HG02588 (cell line): ENCODE measurements around the gene MT1B.
A peak's percentile ranks its signal among the peaks of the same experiment; 100 is the strongest.
"Not testable (repeated sequence)": the region's sequence is repeated elsewhere in the genome, so short reads cannot be mapped to it uniquely, and the experiment has no call there.

Experiments used
- ATAC-seq: cut with Tn5 transposase; IDR thresholded peaks from one replicate; pipeline ENCODE4 v1.9.1; 2021; ENCODE audit warnings: mild to moderate bottlenecking, moderate library complexity; ENCODE audit not compliant: unreplicated experiment

MT1B gene

DNA sequence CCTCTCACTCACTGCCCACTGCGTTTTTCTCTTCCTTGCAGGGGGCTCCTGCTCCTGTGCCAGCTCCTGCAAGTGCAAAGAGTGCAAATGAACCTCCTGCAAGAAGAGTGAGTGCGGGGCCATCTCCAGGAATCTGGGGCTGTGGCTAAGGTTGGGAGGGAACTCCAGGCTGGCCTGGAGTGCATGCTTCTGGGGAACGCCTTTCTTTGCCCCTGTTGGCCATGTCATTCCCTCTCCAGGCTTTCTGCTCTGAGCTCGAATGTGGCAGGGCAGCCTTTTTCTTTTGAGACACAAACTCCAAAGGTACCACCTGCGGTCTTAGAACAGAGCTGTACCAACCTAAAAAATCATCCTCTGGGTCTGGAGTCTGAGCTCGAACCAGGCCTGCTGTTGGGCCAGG, 33.5 kb upstream of the MT1B start:
- ATAC-seq = no peak

DNA sequence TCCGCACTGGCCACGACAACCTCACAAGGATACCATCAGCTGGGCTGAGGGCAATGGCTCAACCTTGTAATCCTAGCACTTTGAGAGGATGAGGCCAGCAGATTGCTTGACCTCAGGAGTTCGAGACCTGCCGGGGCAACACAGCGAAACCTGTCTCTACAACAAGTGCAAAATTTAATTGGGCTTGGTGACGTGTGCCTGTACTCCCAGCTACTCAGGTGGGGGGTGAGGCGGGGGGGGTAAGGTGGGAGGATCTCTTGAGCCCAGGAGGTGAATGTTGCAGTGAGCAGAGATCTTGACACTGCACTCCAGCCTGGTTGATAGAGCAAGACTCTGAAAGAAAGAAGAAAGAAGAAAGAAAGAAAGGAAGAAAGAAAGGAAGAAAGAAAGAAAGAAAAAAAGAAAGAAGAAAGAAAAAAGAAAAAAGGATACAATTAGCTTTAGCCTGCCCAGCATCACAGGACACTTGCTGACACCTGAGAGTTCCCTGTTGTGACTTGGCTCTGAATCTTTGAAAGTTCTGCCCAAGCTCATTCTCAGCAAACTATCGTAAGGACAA, 31.3 kb upstream of the MT1B start:
- ATAC-seq = no peak

DNA sequence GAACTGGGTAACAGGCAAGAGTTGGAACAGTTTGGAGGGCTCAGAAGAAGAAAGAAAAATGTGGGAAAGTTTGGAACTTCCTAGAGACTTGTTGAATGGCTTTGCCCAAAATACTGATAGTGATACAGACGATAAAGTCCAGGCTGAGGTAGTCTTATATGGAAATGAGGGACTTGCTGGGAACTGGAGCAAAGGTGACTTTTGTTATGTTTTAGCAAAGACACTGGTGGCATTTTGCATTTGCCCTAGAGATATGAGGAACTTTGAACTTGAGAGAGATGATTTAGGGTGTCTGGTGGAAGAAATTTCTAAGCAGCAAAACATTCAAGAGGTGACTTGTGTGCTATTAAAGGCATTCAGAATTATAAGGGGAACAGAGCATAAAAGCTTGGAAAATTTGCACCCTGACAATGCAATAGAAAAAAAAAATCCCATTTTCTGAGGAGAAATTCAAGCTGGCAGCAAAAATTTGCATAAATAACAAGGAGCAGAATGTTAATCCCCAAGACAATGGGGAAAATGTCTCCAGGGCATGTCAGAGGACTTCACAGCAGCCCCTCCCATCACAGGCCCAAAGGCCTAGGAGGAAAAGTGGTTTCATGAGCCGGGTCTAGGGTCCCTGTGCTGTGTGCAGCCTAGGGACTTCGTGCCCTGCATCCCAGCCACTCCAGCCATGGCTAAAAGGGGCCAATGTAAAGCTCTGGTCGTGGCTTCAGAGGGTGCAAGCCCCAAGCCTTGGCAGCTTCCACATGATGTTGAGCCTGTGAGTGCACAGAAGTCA, 29.8 kb upstream of the MT1B start:
- not testable (repeated sequence) for ATAC-seq

DNA sequence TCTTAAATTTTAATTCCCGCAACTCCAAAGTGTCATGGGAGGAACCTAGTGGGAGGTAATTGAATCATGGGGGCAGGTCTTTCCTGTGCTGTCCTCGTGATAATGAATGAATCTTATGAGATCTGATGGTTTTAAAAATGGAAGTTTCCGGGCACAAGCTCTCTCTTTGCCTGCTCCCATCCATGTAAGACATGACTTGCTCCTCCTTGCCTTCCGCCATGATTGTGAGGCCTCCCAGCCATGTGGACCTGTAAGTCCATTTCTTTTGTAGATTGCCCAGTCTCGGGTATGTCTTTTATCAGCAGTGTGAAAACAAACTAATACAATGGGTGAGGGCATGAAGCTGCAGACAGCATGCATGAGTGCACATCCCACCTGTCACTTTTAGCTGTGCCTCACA, 28.5 kb upstream of the MT1B start:
- ATAC-seq = not testable (repeated sequence)

DNA sequence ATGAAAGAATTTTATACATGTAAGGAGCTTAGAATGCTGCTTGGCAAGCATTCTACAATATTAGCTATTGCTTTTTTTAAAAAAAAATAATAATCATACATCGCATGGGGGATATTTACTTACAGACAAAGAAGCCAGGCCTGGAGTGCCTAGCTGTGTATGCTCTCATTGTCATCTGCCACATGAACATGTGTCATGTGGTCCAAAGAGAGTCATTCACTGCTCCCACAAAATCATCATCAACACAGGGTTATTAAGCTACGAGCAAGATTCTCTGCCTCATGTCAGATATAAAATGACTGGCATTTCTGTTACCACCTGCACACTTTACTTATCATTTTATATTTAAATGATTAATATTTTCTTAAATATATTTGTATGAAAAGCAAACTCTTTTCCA, 28.0 kb upstream of the MT1B start:
- ATAC-seq = no peak

DNA sequence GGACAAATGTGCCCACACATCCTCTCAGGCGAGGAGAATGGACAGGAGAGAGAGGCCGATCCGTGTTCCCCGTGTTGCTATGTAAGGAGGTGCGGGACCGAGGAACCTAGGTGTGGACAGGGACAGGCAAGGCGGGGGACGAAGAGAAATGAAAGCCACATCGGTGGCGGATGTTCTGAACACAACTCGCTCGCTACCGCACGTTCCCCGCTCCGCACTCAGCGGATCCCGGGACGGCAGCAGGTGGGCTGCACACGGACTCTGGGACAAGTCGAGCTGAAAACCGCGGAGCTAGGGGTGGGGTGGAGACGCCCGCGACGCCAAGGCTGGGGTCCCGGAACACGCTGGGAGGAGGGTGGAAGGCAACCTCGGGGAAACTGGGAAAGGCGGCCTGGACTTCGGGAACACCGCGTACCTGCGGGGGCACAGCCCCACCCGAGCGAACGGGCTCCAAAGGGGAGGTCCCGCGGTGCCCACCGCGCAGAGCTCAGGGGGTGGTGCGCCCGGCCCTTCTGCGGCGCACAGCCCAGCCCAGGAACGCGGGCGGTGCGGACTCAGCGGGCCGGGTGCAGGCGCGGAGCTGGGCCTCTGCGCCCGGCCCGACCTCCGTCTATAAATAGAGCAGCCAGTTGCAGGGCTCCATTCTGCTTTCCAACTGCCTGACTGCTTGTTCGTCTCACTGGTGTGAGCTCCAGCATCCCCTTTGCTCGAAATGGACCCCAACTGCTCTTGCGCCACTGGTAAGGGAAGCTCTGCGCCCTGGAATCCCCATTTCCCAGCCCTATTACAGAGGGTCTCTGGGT, 26.3 kb upstream of the MT1B start, which contains the start of gene MT1E:
Gene MT1E, plus strand, starts transcription at position 642 of the 803 bp plus-strand sequence. Its CDS starts 71 bp downstream, at position 713.
- ATAC-seq = peak; percentile 54

DNA sequence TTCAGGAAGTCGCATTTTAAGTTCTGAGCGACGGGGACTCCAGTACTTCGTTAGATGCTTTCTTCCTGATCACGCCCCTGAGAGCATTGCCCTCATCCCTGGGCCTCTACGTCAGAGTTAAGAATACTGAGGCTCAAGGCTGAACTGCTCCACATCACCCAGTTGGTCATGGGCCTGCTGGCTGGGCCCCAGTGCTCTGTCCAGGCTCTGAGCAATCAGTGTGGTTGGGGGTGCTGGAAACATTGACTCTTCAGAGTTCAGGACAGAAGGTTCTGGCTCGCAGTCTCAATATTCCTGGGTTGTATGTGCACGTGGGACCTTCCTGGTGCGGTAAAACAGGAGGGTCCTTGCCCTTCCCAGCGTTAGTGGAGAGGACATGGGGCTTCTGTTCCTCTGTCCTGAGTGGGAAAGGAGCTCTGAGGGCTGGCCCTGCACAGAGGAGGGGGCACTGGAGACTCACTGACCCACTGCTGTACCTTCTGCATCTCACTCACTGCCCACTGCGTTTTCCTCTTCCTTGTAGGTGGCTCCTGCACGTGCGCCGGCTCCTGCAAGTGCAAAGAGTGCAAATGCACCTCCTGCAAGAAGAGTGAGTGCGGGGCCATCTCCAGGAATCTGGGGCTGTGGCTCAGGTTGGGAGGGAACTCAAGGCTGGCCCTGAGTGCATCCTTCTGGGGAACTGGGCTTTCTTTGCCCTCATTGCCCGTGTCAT, 25.6 kb upstream of the MT1B start:
- ATAC-seq = peak; percentile 10

DNA sequence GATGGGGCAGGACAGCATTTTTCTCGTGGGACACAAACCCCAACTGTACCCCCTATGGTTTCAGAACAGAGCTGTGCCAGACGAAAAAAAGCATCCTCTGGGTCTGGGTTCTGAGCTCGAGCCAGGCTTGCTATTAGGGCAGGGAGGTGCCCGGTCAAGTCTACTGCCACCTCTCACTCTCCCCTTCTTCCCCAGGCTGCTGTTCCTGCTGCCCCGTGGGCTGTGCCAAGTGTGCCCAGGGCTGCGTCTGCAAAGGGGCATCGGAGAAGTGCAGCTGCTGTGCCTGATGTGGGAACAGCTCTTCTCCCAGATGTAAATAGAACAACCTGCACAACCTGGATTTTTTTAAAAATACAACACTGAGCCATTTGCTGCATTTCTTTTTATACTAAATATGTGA, 25.0 kb upstream of the MT1B start:
- no peak for ATAC-seq

GRCh38 chr16:56628486-56629350, 23.0 kb upstream of the MT1B start:
- ATAC-seq = no peak

DNA sequence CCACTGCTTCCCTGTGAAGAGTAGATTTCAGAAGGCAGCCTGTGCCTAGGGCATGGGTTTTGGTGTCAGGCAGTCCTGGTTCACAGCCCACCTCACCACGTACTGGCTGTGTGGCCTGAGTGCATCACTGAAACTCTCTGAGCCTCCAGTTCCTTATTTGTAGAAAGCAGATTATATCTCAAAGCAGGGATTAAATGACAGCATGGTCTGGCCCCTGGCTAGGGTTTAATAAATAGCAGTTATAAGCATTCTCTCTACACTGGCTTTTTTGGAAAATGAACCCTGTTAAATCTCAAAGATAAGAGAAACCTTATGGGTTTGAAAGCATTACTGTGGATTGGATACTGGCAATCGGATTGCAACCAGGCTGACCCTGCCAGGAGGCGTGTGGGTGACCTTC, 22.2 kb upstream of the MT1B start:
- no peak for ATAC-seq

DNA sequence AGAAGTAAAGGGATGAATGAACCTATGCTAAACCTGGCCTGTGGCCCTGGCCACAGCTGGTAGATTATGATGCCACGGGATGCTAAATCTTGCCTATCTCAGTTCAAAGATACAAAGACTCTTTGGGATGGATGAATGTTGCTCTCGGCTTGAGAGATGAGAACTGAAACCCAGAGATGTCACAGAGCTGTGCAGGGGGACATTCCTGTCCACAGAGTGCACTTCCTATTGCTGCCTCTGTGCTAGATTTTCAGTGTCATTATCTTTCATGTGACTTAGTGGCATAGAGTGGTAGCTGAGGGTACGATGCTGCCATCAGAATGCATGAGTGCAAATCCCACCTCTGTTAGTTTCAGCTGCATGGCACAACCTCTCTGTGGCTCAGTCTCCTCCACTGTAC, 21.6 kb upstream of the MT1B start:
- ATAC-seq = peak; percentile 65

- no peak for ATAC-seq
Observed at GRCh38 chr16:56631197-56631596, 20.5 kb upstream of the MT1B start.

DNA sequence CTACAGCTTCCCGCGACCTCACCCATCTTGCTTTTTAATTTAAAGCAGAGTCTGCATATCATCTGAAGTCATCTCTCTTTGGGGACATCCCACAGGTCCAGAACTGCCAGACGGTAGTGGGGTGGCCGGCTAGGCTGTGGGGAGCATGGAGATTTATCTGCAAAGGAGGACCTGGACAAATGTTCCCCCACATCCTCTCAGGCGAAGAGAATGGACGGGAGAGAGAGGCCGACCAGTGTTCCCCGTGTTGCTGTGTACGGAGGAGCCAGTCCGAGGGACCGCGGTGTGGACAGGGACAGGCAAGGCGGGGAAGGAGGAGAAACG, 19.9 kb upstream of the MT1B start:
- no peak for ATAC-seq

DNA sequence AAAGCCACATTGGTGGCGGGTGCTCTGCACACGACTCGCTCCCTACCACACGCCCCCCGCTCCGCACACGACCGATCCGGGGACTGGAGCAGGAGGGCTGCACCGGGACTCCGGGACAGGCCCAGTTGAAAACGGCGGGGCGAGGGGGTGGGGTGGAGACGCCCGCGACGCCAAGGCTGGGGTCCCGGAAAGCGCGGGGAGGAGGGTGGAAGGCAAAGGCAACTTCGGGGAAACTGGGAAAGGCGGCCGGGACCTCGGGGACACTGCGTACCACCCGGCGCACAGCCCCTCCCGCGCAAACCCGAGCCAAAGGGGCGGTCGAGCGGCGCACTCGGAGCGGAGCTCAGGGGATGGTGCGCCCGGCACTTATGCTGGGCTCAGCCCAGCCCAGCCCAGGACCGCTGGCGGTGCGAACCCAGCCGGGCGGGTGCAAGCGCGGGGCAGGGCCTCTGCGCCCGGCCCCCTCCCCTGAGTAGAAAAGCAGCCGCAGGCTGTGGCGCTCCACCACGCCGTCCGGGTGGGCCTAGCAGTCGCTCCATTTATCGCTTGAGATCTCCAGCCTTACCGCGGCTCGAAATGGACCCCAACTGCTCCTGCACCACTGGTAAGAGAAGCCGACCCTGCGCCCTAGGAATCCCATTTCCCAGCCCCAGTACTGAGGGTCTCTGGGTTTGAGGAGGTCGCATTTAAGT, 19.4 kb upstream of the MT1B start, which contains the start of gene MT1M:
Gene MT1M, plus strand, starts transcription at position 504 of the 692 bp plus-strand sequence. Its CDS starts 73 bp downstream, at position 577.
- no peak for ATAC-seq

- ATAC-seq = no peak
Observed at GRCh38 chr16:56632848-56633365, 18.8 kb upstream of the MT1B start.

DNA sequence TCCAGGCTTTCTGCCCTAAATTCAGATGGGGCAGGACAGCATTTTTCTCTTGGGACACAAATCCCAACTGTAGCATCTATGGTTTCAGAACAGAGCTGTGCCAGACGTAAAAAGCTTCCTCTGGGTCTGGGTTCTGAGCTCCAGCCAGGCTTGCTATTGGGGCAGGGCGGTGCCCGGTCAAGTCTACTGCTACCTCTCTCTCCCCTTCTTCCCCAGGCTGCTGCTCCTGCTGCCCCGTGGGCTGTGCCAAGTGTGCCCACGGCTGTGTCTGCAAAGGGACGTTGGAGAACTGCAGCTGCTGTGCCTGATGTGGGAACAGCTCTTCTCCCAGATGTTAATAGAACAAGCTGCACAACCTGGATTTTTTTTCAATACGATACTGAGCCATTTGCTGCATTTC, 18.2 kb upstream of the MT1B start:
- no peak for ATAC-seq

GRCh38 chr16:56634715-56635440, 16.8 kb upstream of the MT1B start:
- no peak for ATAC-seq

DNA sequence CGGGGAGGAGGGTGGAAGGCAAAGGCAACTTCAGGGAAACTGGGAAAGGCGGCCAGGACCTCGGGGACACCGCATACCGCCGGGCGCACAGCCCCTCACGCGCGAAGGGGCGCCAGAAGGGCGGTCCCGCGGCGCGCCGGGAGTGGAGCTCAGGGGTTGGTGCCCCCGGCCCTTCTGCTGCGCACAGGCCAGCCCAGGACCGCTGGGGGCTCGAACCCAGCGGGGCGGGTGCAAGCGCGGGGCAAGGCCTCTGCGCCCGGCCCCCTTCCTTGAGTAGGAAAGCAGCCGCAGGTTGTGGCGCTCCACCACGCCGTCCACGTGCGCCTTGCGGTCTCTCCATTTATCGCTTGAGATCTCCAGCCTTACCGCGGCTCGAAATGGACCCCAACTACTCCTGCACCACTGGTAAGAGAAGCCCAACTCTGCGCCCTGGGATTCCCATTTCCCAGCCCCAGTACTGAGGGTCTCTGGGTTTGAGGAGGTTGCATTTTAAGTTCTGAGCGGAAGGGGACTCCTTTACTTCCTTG, 16.2 kb upstream of the MT1B start:
- ATAC-seq = no peak
